Measurements from ENCODE around the gene LYAR. TPM values are rescaled to one million over a fixed set of nuclear protein-coding genes. Genes with fewer than 3 reads are reported as not detected.

Gene LYAR
- total and polyA plus RNA-seq, 2 experiments from 2014 or later, result 6.7 to 12.2 TPM

DNA sequence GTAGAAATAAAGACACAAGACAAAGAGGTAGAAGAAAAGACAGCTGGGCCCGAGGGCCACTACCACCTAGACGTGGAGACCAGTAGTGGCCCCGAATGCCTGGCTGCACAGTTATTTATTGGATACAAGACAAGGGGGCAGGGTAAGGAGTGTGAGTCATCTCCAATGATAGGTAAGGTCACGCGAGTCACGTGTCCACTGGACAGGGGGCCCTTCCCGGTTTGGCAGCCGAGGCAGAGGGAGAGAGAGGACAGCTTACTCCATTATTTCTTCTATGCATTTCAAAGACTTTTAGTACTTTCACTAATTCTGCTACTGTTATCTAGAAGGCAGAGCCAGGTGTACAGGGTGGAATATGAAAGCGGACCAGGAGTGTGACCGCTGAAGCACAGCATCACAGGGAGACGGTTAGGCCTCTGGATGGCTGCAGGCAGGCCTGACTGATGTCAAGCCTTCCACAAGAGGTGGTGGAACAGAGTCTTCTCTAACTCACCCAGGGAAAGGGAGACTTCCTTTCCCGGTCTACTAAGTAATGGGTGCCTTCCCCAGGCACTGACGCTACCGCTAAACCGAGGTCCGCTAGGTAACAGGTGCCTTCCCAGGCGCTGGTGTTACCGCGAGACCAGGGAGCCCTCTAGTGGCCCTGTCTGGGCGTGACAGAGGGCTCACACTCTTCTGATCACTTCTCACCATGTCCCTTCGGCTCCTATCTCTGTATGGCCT lies 45.0 kb upstream of the LYAR start:
- H3K4me1 ChIP-seq (ENCODE audit: insufficient read depth), result no peaks in the 10 kb centered on the region
- DNase-seq (ENCODE audit: low spot score), result peak; percentile 83
- H3K4me3 ChIP-seq, result no peak overlapping the region
- no peaks in the 10 kb centered on the region for H4K20me1 ChIP-seq (ENCODE audit: insufficient read depth, poor library complexity, severe bottlenecking)
- no peaks in the 10 kb centered on the region for H3K9me3 ChIP-seq (ENCODE audit: low read depth)
- no peak overlapping the region for H3K27ac ChIP-seq
- no peaks in the 10 kb centered on the region for H3K27me3 ChIP-seq
- 40% methylated on average over 21 of the region's 21 CpGs for WGBS (ENCODE audit: low lambda C conversion rate, missing lambda C conversion rate)
- H3K79me2 ChIP-seq, result no peaks in the 10 kb centered on the region
- H3K9me2 ChIP-seq (replicated peaks; ENCODE audit: insufficient read depth), result no peaks in the 10 kb centered on the region
- no peak overlapping the region for H2AFZ ChIP-seq
- no peak overlapping the region for H3K4me2 ChIP-seq
- no peaks in the 10 kb centered on the region for H3K36me3 ChIP-seq (replicated peaks; ENCODE audit: insufficient read depth, low read depth)
- TF ChIP-seq, protein P1, sequence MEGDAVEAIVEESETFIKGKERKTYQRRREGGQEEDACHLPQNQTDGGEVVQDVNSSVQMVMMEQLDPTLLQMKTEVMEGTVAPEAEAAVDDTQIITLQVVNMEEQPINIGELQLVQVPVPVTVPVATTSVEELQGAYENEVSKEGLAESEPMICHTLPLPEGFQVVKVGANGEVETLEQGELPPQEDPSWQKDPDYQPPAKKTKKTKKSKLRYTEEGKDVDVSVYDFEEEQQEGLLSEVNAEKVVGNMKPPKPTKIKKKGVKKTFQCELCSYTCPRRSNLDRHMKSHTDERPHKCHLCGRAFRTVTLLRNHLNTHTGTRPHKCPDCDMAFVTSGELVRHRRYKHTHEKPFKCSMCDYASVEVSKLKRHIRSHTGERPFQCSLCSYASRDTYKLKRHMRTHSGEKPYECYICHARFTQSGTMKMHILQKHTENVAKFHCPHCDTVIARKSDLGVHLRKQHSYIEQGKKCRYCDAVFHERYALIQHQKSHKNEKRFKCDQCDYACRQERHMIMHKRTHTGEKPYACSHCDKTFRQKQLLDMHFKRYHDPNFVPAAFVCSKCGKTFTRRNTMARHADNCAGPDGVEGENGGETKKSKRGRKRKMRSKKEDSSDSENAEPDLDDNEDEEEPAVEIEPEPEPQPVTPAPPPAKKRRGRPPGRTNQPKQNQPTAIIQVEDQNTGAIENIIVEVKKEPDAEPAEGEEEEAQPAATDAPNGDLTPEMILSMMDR (IDR thresholded peaks at IDR 0.05; ENCODE audit: poor library complexity), result peak; percentile 77
- TF ChIP-seq EZH2phosphoT487 (IDR thresholded peaks at IDR 0.05; ENCODE audit: low read depth, severe bottlenecking, unreplicated experiment), result no peak

DNA sequence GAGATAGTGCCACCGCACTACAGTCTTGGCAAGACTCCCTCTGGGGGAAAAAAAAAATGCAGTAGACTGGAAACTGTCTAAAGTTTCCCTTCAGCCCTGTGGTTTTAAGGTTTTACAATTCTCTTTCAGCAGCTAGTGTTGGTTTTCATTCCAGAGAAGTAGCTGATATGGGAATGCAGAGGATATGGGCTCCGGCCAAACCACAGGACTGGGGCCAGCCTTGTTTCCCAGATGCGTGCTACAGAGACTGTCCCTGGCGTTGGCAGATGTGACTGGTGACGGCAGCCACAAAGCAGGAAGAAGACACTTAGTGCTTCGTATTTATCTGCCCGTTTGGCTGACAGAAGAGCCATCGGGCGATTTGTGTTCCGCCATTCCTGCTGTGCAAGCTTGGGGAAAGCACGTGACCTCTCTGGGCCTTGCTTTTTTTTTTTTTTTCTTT lies 43.3 kb upstream of the LYAR start:
- no peaks in the 10 kb centered on the region for H3K36me3 ChIP-seq (replicated peaks; ENCODE audit: insufficient read depth, low read depth)
- H4K20me1 ChIP-seq (ENCODE audit: insufficient read depth, poor library complexity, severe bottlenecking), result no peaks in the 10 kb centered on the region
- H3K9me2 ChIP-seq (replicated peaks; ENCODE audit: insufficient read depth), result no peaks in the 10 kb centered on the region
- TF ChIP-seq EZH2 (IDR thresholded peaks at IDR 0.05; ENCODE audit: borderline replicate concordance), result no peak
- 56% methylated on average over 11 of the region's 11 CpGs for WGBS (ENCODE audit: low lambda C conversion rate, missing lambda C conversion rate)
- H3K4me3 ChIP-seq, result no peak overlapping the region
- H3K79me2 ChIP-seq, result no peaks in the 10 kb centered on the region
- H3K4me1 ChIP-seq (ENCODE audit: insufficient read depth), result no peaks in the 10 kb centered on the region
- peak overlapping the region; percentile 40 for H3K27ac ChIP-seq
- no peaks in the 10 kb centered on the region for H3K27me3 ChIP-seq
- no peak overlapping the region for H2AFZ ChIP-seq
- no peak overlapping the region for H3K4me2 ChIP-seq
- DNase-seq (ENCODE audit: low spot score), result peak; percentile 33
- H3K9me3 ChIP-seq (ENCODE audit: low read depth), result no peaks in the 10 kb centered on the region

DNA sequence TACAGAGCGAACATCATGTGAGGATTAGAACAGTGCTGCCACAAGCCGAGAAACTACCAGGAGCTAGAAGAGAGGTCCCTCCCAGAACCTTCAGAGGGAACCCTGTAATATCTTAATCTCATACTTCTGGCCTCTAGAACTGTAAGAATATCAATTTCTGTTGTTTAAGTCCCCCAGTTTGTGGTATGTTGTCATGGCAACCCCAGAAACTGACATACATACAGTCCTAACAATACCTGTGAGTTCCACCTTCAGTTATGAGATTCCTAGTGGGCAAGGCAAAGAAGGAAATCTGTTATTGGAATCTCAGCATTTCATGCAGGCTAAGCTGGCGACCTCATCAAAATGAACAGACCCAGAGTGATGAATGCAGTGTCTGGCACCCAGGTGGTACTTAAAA lies 42.6 kb upstream of the LYAR start:
- 92% methylated on average over 3 of the region's 3 CpGs for WGBS (ENCODE audit: low lambda C conversion rate, missing lambda C conversion rate)
- TF ChIP-seq EZH2phosphoT487 (IDR thresholded peaks at IDR 0.05; ENCODE audit: low read depth, severe bottlenecking, unreplicated experiment) (no peak), EZH2 (IDR thresholded peaks at IDR 0.05; ENCODE audit: borderline replicate concordance) (no peak)
- TF ChIP-seq, protein P1 (IDR thresholded peaks at IDR 0.05; ENCODE audit: poor library complexity), result no peak
- H3K36me3 ChIP-seq (replicated peaks; ENCODE audit: insufficient read depth, low read depth), result no peaks in the 10 kb centered on the region
- no peaks in the 10 kb centered on the region for H3K4me1 ChIP-seq (ENCODE audit: insufficient read depth)
- DNase-seq (ENCODE audit: low spot score), result no peak
- no peak overlapping the region for H3K27ac ChIP-seq
- H4K20me1 ChIP-seq (ENCODE audit: insufficient read depth, poor library complexity, severe bottlenecking), result no peaks in the 10 kb centered on the region
- no peak overlapping the region for H3K4me3 ChIP-seq
- H2AFZ ChIP-seq, result no peak overlapping the region
- H3K4me2 ChIP-seq, result no peak overlapping the region
- H3K9me2 ChIP-seq (replicated peaks; ENCODE audit: insufficient read depth), result no peaks in the 10 kb centered on the region
- no peaks in the 10 kb centered on the region for H3K27me3 ChIP-seq
- H3K9me3 ChIP-seq (ENCODE audit: low read depth), result no peaks in the 10 kb centered on the region
- no peaks in the 10 kb centered on the region for H3K79me2 ChIP-seq

DNA sequence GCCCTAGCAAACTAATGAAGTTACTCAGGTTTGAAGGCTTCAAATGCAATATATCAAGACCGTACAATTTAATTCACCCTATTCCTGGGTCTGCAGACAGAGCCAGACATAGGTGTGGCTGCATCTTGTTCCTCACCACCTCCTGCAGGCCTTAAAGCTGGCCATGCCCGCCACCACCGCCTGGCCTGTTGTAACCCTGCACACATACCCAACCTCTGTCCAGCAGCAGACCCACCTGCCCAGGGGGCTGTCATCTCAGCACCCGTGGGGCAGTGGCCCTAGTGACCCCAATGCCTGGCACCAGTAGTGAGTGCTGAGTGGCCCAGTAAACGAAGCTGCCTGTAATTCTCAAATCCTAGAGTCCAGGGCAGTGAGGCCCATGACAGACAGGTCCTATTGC lies 40.8 kb upstream of the LYAR start:
- Histone ChIP-seq H3K36me3 (replicated peaks; ENCODE audit: insufficient read depth, low read depth) (no peaks in the 10 kb centered on the region), H2AFZ (no peak overlapping the region), H3K27ac (no peak overlapping the region), H4K20me1 (ENCODE audit: insufficient read depth, poor library complexity, severe bottlenecking) (no peaks in the 10 kb centered on the region), H3K4me2 (no peak overlapping the region), H3K27me3 (no peaks in the 10 kb centered on the region), H3K9me3 (ENCODE audit: low read depth) (no peaks in the 10 kb centered on the region), H3K9me2 (replicated peaks; ENCODE audit: insufficient read depth) (no peaks in the 10 kb centered on the region), H3K79me2 (no peaks in the 10 kb centered on the region), H3K4me1 (ENCODE audit: insufficient read depth) (no peaks in the 10 kb centered on the region), H3K4me3 (no peak overlapping the region)
- 92% methylated on average over 5 of the region's 5 CpGs for WGBS (ENCODE audit: low lambda C conversion rate, missing lambda C conversion rate)
- DNase-seq (ENCODE audit: low spot score), result no peak
- TF ChIP-seq EZH2phosphoT487 (IDR thresholded peaks at IDR 0.05; ENCODE audit: low read depth, severe bottlenecking, unreplicated experiment) (no peak), EZH2 (IDR thresholded peaks at IDR 0.05; ENCODE audit: borderline replicate concordance) (no peak)
- TF ChIP-seq, protein P1 (IDR thresholded peaks at IDR 0.05; ENCODE audit: poor library complexity), result no peak
